ENCODE measurements around the gene PPP1R18.

DNA sequence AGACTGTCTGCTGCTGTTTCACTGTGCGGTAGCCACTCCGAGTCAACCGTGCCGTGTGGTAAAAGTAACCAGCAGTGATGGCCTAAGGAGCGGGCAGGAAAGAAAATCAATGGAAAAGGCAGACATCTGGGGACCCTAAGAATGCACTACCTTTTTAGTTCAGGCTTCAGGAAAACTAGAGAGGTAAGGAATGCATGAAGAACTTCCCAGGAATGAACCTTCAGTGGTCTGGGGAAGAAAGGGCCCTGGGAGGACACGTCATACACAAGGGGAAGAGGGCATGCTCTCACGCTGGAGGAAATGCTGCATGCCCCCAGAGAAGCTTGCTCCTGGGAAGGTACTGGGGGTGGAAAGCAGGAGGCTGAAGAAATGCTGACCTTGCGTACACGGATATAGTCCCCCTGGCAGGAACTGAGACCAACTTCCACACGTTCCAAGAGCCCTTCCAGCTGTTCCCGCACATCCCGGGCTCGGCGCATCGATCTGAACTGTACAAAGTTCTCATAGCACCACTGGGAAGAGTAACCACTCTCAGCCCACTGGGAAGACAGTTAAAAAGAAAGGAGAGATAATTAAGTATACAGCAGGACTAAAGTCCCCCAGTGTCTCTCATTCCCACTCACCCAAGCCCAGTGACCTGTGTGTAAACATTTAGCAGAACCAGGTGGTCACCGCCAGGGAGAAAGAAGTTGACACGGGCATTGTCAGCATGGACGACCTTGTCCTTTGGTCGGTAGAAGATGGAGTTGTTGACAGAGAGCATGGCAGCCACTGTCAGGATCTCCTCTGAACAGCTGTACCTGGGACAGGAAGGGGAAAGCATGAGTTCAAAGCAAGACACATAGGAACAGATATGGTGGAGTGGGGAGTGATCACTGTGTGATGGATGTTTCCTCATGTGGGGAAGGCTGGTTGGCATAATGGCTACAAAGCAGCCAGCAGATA is 31.4 kb downstream of the PPP1R18 start:
- TF ChIP-seq CTCF (IDR thresholded peaks at IDR 0.05) (no peak), POLR2A (IDR thresholded peaks at IDR 0.05) (no peak)
